ENCODE measurements around the gene DCUN1D3. TPM values are rescaled to one million over a fixed set of nuclear protein-coding genes. Genes with fewer than 3 reads are reported as not detected.

The DCUN1D3 gene
- total RNA-seq, 1 experiment from 2014 or later, result 16.1 TPM

DNA sequence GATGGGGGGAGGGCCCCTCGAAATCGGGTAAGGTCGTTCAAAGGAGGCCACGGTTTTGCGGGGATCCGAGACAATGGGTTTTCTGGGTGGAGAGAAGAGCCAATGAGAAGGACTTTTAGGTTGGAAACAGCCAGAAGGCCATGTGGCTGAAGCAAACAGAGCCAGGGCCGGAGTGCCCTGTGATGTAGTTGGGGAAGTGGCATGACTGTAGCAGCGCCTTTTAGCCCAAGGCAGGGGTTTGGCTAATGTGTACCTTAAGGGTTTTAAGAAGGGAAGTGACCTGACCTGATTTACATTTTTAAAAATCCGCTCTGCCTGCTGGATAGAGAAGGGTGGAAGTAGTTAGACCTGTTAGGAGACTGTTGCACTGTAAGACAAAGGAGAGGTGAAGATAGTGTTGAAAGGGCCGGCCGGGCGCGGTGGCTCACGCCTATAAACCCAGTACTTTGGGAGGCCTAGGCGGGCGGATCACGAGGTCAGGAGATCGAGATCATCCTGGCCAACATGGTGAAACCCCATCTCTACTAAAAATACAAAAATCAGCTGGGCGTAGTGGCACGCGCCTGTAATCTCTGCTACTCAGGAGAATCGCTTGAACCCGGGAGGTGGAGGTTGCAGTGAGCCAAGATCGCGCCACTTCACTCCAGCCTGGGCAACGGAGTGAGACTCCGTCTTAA, 1.4 kb upstream of the DCUN1D3 start:
- no peak overlapping the region for H3K23ac ChIP-seq (ENCODE audit: insufficient read length, low read depth, low read length)
- no peak overlapping the region for H2BK15ac ChIP-seq (ENCODE audit: low read depth, low read length)
- no peak overlapping the region for H2AK5ac ChIP-seq (ENCODE audit: insufficient read length, low read length)
- H2AFZ ChIP-seq (ENCODE audit: low read length), result no peak overlapping the region
- H3K4me1 ChIP-seq (ENCODE audit: insufficient read depth, low read length), result no peaks in the 10 kb centered on the region
- no peak overlapping the region for H2BK20ac ChIP-seq (ENCODE audit: low read depth, low read length, poor library complexity, severe bottlenecking)
- H2BK12ac ChIP-seq (ENCODE audit: insufficient read length, low read depth, low read length), result peak overlapping the region; percentile 1
- H3K79me2 ChIP-seq (ENCODE audit: insufficient read depth, low read length), result peaks cover 14% of the 10 kb centered on the region; the same call in 1 of the 2 replicates
- peak overlapping the region; percentile 52; the same call in 1 of the 2 replicates for H3K4ac ChIP-seq (ENCODE audit: low read depth, low read length)
- Mint-ChIP-seq H3K4me1 (peaks cover 51 to 55% of the 10 kb centered on the region in 2 experiments), H3K9me3 (no peaks in the 10 kb centered on the region; a peak in 1 of 5 replicates), H3K27ac (peak overlapping the region; percentile 99 to 100 (median 100)), H3K36me3 (ENCODE audit: insufficient read depth in 1 of 3, low read depth in 3 of 3) (peaks cover 3 to 18% (median 18%) of the 10 kb centered on the region in 3 experiments; a peak in 6 of 7 replicates), H3K27me3 (ENCODE audit: low read depth) (no peaks in the 10 kb centered on the region), H3K4me3 (peak overlapping the region; percentile 75 to 96)
- peak overlapping the region; percentile 99 for H3K18ac ChIP-seq (ENCODE audit: insufficient read length, low read depth, low read length)
- peak overlapping the region; percentile 75 for H2BK120ac ChIP-seq (ENCODE audit: low read depth, low read length, poor library complexity, severe bottlenecking)
- H2BK5ac ChIP-seq (ENCODE audit: insufficient read length, low read length), result no peak overlapping the region
- no peaks in the 10 kb centered on the region for H3K9me3 ChIP-seq (ENCODE audit: control insufficient read depth, low read depth, low read length)
- TF ChIP-seq, protein P1, sequence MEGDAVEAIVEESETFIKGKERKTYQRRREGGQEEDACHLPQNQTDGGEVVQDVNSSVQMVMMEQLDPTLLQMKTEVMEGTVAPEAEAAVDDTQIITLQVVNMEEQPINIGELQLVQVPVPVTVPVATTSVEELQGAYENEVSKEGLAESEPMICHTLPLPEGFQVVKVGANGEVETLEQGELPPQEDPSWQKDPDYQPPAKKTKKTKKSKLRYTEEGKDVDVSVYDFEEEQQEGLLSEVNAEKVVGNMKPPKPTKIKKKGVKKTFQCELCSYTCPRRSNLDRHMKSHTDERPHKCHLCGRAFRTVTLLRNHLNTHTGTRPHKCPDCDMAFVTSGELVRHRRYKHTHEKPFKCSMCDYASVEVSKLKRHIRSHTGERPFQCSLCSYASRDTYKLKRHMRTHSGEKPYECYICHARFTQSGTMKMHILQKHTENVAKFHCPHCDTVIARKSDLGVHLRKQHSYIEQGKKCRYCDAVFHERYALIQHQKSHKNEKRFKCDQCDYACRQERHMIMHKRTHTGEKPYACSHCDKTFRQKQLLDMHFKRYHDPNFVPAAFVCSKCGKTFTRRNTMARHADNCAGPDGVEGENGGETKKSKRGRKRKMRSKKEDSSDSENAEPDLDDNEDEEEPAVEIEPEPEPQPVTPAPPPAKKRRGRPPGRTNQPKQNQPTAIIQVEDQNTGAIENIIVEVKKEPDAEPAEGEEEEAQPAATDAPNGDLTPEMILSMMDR (conservative IDR thresholded peaks at IDR 0.05), result no peak
- H3K4me2 ChIP-seq (ENCODE audit: insufficient read depth, insufficient read length, low read length), result peak overlapping the region; percentile 79
- H4K5ac ChIP-seq (ENCODE audit: insufficient read length, low read depth, low read length), result peak overlapping the region; percentile 43
- H4K20me1 ChIP-seq (ENCODE audit: control insufficient read depth, insufficient read depth, insufficient read length), result no peaks in the 10 kb centered on the region
- H3K27ac ChIP-seq (ENCODE audit: insufficient read length, low read depth, low read length), result peak overlapping the region; percentile 48
- H3K14ac ChIP-seq (ENCODE audit: insufficient read depth, low read length), result peak overlapping the region; percentile 99; the same call in 1 of the 2 replicates
- peak; percentile 57 for DNase-seq
- peak overlapping the region; percentile 98 for H3K9ac ChIP-seq (ENCODE audit: extremely low read depth, insufficient read length, low read length)
- H3K23me2 ChIP-seq (ENCODE audit: insufficient read length, low read depth, low read length, poor library complexity, severe bottlenecking), result peaks cover 14% of the 10 kb centered on the region
- no CpG with 5 or more reads among the region's 27 CpGs for WGBS (ENCODE audit: extremely low coverage, insufficient read length, low lambda C conversion rate)
- no peaks in the 10 kb centered on the region for H3K27me3 ChIP-seq (ENCODE audit: insufficient read depth, low read length)
- no peak overlapping the region for H4K8ac ChIP-seq (replicated peaks; ENCODE audit: insufficient read length, low read depth, low read length)
- no peak overlapping the region for H4K91ac ChIP-seq (ENCODE audit: insufficient read length, low read depth, low read length)
- H3K56ac ChIP-seq (ENCODE audit: insufficient read length, low read depth, low read length), result peak overlapping the region; percentile 34
- peaks cover 5% of the 10 kb centered on the region for H3K79me1 ChIP-seq (ENCODE audit: insufficient read depth, low read depth, low read length, poor library complexity, severe bottlenecking)
- H3T11ph ChIP-seq (ENCODE audit: low read length), result no peak overlapping the region
